Activated CD4-positive, alpha-beta T cell treated with anti-CD3 and anti-CD28 coated beads, Interleukin-2, amount 50 U/mL, for 4 hours (primary cell): ENCODE data around the gene CHIC2.
"Not testable (repeated sequence)": the region's sequence is repeated elsewhere in the genome, so short reads cannot be mapped to it uniquely, and the experiment has no call there.

Experiments used
- DNase-seq, 2 experiments: peaks; one replicate each; pipeline ENCODE4 v3.0.0-alpha.2; 2020

Gene CHIC2

DNA sequence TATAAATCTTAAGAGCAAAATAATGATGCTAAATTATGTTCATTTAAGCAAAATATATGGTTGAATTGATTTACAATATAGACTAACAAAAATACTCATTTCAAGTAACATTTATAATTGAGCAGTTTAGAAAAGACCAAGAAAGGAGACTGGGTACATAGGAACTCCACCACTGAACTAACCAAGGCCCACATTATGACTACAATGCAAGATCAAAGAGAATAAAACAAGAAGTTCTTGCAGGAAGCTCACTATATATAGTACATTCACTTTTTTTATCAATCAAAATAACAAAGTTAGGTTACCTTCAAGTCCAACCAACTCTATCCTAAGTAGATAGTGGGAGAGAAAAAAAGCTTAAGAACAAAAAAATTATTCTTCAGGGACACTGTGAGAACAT lies 8.0 kb downstream of the CHIC2 start:
- no peak for DNase-seq

GRCh38 chr4:54055494-54055893 lies 8.9 kb downstream of the CHIC2 start:
- no peak for DNase-seq

DNA sequence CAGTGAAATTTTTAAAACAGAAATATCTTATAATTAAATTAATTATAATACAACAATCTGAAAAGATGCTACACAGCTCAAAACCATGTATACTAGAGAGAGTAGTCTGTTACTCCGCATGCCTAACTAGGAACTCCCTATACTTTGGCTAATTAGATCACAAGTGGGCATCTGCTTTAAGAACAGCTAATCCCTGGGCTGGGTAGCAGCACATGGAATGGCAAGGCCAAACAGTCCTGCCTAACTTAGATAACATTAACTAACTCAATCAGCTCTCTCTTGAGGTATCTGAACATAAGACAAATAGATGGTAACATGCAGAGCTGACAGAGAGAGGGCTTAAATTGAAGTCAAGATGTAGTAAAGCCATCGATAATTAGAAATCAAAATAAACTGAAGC lies 9.9 kb downstream of the CHIC2 start:
- DNase-seq = no peak

DNA sequence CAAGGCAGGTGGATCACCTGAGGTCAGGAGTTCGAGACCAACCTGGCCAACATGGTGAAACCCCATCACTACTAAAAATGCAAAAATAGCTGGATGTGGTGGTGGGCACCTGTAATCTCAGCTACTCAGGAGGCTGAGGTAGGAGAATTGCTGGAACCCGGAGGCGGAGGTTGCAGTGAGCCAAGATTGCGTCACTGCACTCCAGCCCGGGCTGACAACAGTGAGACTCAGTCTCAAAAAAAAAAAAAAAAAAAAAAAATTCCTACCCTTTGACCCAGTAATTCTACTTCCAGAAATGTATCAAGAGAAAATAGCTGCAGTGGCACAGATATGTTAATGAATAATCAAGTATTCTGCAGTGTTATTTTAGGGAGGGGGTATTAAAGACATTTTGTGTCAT lies 11.1 kb downstream of the CHIC2 start:
- not testable (repeated sequence) for DNase-seq

GRCh38 chr4:54050214-54050904 lies 14.0 kb downstream of the CHIC2 start:
- DNase-seq = no peak

DNA sequence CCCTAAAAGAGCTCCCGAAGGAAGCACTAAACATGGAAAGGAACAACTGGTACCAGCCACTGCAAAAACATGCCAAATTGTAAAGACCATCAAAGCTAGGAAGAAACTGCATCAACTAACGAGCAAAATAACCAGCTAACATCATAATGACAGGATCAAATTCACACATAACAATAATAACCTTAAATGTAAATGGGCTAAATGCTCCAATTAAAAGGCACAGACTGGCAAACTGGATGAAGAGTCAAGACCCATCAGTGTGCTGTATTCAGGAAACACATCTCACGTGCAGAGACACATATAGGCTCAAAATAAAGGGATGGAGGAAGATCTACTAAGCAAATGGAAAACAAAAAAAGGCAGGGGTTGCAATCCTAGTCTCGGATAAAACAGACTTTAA lies 20.8 kb downstream of the CHIC2 start:
- DNase-seq = not testable (repeated sequence)

GRCh38 chr4:54041933-54042332 lies 22.5 kb downstream of the CHIC2 start:
- DNase-seq = no peak

DNA sequence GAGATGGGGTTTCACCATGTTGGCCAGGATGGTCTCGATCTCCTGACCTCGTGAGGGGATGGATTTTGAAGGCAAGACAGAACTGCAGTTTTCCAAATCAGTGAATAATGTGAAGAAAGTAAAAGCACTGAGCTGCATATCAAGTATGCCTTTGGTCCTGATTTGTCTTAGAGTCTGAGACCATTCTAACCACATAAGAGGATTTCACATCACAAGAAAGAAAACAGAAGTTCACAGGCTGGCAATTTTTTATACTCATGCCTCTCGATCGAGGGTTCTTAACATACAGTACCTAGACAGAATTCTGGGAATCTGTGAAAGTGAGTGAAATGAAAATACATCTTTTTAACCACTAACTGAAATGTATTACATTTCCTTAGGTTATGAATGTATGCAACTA lies 23.3 kb downstream of the CHIC2 start:
- DNase-seq = no peak

DNA sequence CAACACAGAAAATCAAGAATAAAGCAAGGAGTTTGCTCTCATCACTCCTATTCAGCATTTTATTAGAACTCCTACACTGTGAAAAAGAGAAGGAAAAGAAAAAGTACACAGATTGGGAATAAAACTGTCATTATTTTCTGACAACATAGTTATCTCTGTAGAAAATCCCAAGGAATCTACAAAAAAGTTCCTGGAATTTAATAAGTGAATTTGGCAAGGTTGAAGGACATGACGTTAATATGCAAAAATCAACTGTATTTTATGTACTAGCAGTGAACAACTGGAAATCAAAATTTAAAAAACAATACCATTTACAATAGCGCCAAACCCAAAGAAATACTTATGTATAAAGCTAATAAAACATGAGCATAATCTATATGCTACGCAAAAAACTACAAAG lies 26.3 kb downstream of the CHIC2 start:
- DNase-seq = no peak

DNA sequence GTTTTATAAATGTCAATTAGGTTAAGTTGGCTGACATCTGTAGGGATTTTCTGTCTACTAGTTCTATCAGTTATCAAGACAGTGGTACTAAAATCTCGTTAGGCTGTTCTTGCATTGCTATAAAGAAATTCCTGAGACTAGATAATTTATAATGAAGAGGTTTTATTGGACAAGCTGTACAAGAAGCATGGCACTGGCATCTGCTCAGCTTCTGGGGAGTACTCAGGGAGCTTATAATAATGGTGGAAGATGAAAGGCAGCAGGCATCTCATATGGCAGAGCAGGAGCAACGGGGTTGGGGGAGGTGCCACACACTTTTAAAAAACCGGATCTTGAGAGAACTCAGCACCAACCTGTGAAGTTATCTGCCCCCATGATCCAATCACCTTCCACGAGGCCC lies 28.2 kb downstream of the CHIC2 start:
- DNase-seq = no peak

DNA sequence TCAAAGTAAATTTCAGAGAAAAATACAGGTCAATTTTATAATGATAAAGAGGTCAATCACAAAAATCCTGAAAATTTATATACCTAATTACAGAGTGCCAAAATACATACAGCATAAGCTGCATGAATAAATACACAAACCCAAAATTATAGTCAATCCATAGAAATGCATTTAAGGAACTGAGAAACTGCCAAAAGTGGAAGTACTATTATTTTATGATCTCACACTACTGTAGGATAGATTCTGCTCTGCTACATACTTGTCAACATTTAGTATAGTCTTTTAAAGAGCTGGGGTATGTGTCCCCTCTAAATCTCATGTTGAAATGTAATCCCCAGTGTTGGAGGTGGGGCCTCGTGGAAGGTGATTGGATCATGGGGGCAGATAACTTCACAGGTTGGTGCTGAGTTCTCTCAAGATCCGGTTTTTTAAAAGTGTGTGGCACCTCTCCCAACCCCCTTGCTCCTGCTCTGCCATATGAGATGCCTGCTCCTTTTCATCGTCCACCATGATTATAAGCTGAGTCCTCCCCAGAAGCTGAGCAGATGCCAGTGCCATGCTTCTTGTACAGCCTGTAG lies 31.8 kb downstream of the CHIC2 start:
- no peak for DNase-seq

- no peak for DNase-seq
Measured at GRCh38 chr4:54027311-54027710, 37.1 kb downstream of the CHIC2 start.

- no peak for DNase-seq
Measured at GRCh38 chr4:54025582-54025981, 38.8 kb downstream of the CHIC2 start.

DNA sequence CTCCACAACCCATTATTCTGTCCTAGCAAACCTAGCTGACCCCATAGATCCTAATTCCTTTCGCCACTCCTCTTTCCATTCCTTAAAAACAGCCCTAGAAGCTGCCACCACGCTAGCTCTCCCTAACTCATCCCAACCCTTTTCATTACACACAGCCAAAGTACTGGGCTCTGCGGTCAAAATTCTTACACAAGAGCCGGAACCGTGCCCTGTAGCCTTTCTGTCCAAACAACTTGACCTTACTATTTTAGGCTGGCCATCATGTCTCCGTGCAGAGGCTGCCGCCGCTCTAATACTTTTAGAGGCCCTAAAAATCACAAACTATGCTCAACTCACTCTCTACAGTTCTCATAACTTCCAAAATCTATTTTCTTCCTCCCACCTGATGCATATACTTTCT lies 41.4 kb downstream of the CHIC2 start:
- DNase-seq = not testable (repeated sequence)

- no peak for DNase-seq
Measured at GRCh38 chr4:54017974-54018373, 46.4 kb downstream of the CHIC2 start.

DNA sequence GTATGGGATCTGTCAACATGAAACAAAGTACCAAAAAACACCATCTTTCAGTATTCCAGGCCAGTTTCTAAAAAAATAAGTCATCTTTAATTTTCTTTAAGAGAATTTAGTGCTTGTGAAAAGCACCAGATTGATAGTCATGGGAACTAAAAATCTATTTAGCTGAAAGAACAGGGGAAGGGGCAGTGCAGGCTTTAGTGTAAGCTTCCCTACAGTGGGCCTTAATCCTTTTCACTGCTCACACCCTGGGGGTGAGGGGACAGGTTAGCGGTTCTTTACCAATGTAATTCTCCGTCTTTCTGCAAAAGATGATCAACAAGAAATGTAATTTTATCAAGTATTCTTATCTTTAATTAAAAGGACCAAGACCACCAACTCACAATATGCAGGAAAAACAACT lies 47.1 kb downstream of the CHIC2 start:
- DNase-seq = no peak

GRCh38 chr4:54016504-54016903 lies 47.9 kb downstream of the CHIC2 start:
- no peak for DNase-seq

DNA sequence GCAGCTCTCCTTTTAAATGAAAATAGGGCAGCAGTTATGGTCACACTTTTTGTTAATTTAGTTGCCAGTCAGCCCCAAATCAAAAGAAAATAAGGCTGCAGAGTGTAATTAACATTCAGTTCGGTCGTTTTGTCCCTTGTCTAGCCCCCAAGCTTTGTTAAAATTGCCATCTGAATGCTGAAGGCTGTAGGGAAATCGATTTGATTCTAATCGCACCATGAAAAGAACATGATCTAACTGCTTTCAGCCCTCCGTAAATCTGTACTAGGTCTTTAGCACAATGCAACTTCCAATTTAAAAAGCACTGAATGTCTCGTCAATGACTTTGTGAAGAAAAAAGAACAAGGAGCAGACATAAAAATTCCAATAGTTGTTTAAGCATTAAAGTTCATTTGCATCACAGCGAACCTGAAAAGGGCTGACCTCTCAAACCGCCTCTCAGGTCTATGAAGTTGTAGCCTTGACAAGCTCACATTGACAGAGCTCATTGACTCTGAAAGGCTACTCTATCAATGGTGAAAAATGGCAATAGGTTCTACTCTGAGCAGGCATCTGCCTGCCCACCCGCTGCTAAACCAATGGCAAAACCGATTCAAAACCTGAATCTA lies 48.9 kb downstream of the CHIC2 start:
- DNase-seq = no peak

GRCh38 chr4:54014666-54015160 lies 49.7 kb downstream of the CHIC2 start:
- DNase-seq = no peak

- DNase-seq = no peak
Measured at GRCh38 chr4:54011201-54011600, 53.2 kb downstream of the CHIC2 start.

DNA sequence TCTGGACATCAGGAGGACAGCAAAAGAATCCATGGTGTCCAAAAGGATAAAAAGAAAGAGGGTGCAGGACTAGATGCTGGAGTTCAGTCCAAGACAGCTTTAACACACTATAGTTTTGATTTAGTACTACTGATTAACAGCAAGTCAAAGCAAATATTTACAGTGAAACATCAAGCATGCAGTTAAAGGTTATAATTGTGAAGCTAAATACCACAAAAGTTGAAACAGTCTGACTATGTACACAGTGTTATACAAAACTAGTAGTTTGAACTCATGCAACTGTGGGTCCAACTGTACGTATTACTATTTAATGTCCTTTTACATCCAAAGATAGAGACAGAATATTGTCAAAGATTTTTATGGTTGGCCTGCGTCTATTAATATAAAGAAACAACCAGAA lies 57.6 kb downstream of the CHIC2 start:
- DNase-seq = no peak

DNA sequence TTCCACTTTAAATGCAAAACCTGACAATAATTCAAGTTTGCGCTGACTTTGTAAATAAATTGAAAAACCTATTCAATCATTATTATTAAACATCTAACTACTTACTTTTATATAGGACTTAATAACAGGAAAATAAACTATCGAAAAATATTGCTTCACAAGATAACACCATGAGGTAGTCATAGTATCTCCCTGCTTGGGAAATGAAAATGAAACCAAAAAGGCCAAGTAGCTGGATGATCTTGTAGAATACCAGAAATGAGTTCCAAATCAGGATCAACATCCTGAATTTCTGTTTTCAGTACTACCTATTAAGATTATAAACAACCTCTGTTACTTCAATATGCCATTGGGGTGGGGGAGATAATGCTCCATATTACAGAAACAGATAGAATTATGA lies 58.9 kb downstream of the CHIC2 start:
- no peak for DNase-seq

- DNase-seq = no peak
Measured at GRCh38 chr4:54004463-54004862, 59.9 kb downstream of the CHIC2 start.

- no peak for DNase-seq
Measured at GRCh38 chr4:54001668-54002365, 62.6 kb downstream of the CHIC2 start.
